Skeletal muscle tissue (tissue), 4 donors: ENCODE data around the gene CAB39. TPM values are rescaled to one million over a fixed set of nuclear protein-coding genes. Genes with fewer than 3 reads are reported as not detected.

Experiments used
- H3K27ac ChIP-seq: one replicate; pipeline ENCODE4 v1.7.0; 2013; ENCODE audit warnings: mild to moderate bottlenecking, low read depth, low read length, inconsistent platforms
- H3K27me3 ChIP-seq, 3 donors: one replicate each; pipeline ENCODE4 v1.7.0; 2013; ENCODE audit warnings: low read length in 3 of 3; ENCODE audit not compliant: control insufficient read depth in 3 of 3, insufficient read depth in 3 of 3
- H3K36me3 ChIP-seq, 3 donors: one replicate each; pipeline ENCODE4 v1.7.0; 2013; ENCODE audit warnings: low read length in 3 of 3; ENCODE audit not compliant: control insufficient read depth in 3 of 3, insufficient read depth in 3 of 3
- H3K4me1 ChIP-seq, 3 donors: one replicate each; pipeline ENCODE4 v1.7.0; 2013; ENCODE audit warnings: low read length in 3 of 3, mild to moderate bottlenecking in 3 of 3; ENCODE audit not compliant: control insufficient read depth in 3 of 3, insufficient read depth in 3 of 3
- H3K4me3 ChIP-seq, 3 donors: one replicate each; pipeline ENCODE4 v1.7.0; 2013; ENCODE audit warnings: low read length in 3 of 3
- H3K9ac ChIP-seq, 3 donors: one replicate each; pipeline ENCODE4 v1.7.0; 2013; ENCODE audit warnings: low read length in 3 of 3, mild to moderate bottlenecking in 3 of 3, moderate library complexity in 2 of 3, low read depth in 1 of 3
- H3K9me3 ChIP-seq, 3 donors: one replicate each; pipeline ENCODE4 v1.7.0; 2013; ENCODE audit warnings: low read length in 3 of 3; ENCODE audit not compliant: control insufficient read depth in 3 of 3
- total RNA-seq: library from RNA; depleted of rRNA; stranded (reverse); fragments of >200 nt; gene quantifications from one replicate; pipeline ENCODE4 v1.2.3, GENCODE V29; 2014
- donor health status: Osteomylitis.

CAB39 gene
- total RNA-seq, 1 donor from 2014 or later = 60.5 TPM

GRCh38 chr2:230862292-230862691 is 149.7 kb downstream of the CAB39 start:
- H3K9ac ChIP-seq = no peak overlapping the region
- no peak overlapping the region for H3K27ac ChIP-seq
- H3K4me3 ChIP-seq = no peak overlapping the region
- H3K27me3 ChIP-seq = peaks cover 18 to 30% (median 27%) of the 10 kb centered on the region in 3 donors
- no peaks in the 10 kb centered on the region for H3K36me3 ChIP-seq
- H3K9me3 ChIP-seq = no peaks in the 10 kb centered on the region
- peaks cover 5 to 9% (median 9%) of the 10 kb centered on the region in 3 donors for H3K4me1 ChIP-seq

- Histone ChIP-seq H3K4me3 (no peak overlapping the region), H3K9me3 (no peaks in the 10 kb centered on the region), H3K4me1 (peaks cover 5 to 9% (median 9%) of the 10 kb centered on the region in 3 donors), H3K36me3 (no peaks in the 10 kb centered on the region), H3K27ac (no peak overlapping the region), H3K9ac (no peak overlapping the region), H3K27me3 (peaks cover 17 to 27% (median 26%) of the 10 kb centered on the region in 3 donors)
Observed at GRCh38 chr2:230863031-230863430, 150.4 kb downstream of the CAB39 start.

- peaks cover 17 to 27% (median 26%) of the 10 kb centered on the region in 3 donors for H3K27me3 ChIP-seq
Observed at GRCh38 chr2:230863442-230864121, 150.9 kb downstream of the CAB39 start.

GRCh38 chr2:230864122-230864604 is 151.5 kb downstream of the CAB39 start:
- H3K4me1 ChIP-seq = peaks cover 5 to 16% (median 15%) of the 10 kb centered on the region in 3 donors
- H3K27ac ChIP-seq = no peak overlapping the region

More at GRCh38 chr2:230863442-230864121, 150.9 kb downstream of the CAB39 start:
- Histone ChIP-seq H3K4me3 (no peak overlapping the region), H3K9ac (no peak overlapping the region), H3K27ac (no peak overlapping the region), H3K36me3 (no peaks in the 10 kb centered on the region), H3K4me1 (peaks cover 5 to 14% (median 11%) of the 10 kb centered on the region in 3 donors), H3K9me3 (no peaks in the 10 kb centered on the region)

GRCh38 chr2:230864605-230865306 is 152.1 kb downstream of the CAB39 start, which contains the start of gene ITM2C:
Gene ITM2C, plus strand, starts transcription at chr2:230864942. Its CDS starts 84 bp downstream, at chr2:230865026.
- Histone ChIP-seq H3K27ac (no peak within 1 kb of the TSS), H3K36me3 (no peaks in the 10 kb centered on the region), H3K4me3 (peak within 1 kb of the TSS; percentile 68 to 75 (median 69)), H3K4me1 (peaks cover 5 to 16% (median 15%) of the 10 kb centered on the region in 3 donors), H3K9me3 (no peaks in the 10 kb centered on the region), H3K9ac (peak within 1 kb of the TSS; percentile 57 to 77 (median 59)), H3K27me3 (peaks cover 17 to 27% (median 26%) of the 10 kb centered on the region in 3 donors)

More at GRCh38 chr2:230864122-230864604, 151.5 kb downstream of the CAB39 start:
- Histone ChIP-seq H3K9ac (peak overlapping the region in 2 of 3 donors; percentile 40), H3K36me3 (no peaks in the 10 kb centered on the region), H3K27me3 (peaks cover 17 to 27% (median 26%) of the 10 kb centered on the region in 3 donors), H3K4me3 (peak overlapping the region; percentile 68 to 75 (median 69)), H3K9me3 (no peaks in the 10 kb centered on the region)

- Histone ChIP-seq H3K27ac (no peak overlapping the region), H3K9ac (peak overlapping the region; percentile 57 to 77 (median 59)), H3K36me3 (no peaks in the 10 kb centered on the region), H3K4me1 (peaks cover 9 to 22% (median 19%) of the 10 kb centered on the region in 3 donors), H3K27me3 (peaks cover 17 to 27% (median 26%) of the 10 kb centered on the region in 3 donors), H3K9me3 (no peaks in the 10 kb centered on the region), H3K4me3 (peak overlapping the region; percentile 59 to 75 (median 69))
Observed at GRCh38 chr2:230865307-230865765, 152.7 kb downstream of the CAB39 start.

GRCh38 chr2:230865766-230866755 is 153.4 kb downstream of the CAB39 start:
- no peaks in the 10 kb centered on the region for H3K36me3 ChIP-seq
- no peaks in the 10 kb centered on the region for H3K9me3 ChIP-seq
- no peak overlapping the region for H3K27ac ChIP-seq
- H3K27me3 ChIP-seq = peaks cover 17 to 26% (median 25%) of the 10 kb centered on the region in 3 donors
- peaks cover 16 to 29% (median 26%) of the 10 kb centered on the region in 3 donors for H3K4me1 ChIP-seq
- peak overlapping the region in 1 of 3 donors; percentile 29 for H3K4me3 ChIP-seq
- H3K9ac ChIP-seq = peak overlapping the region in 1 of 3 donors; percentile 50

- Histone ChIP-seq H3K4me1 (peaks cover 25 to 35% (median 34%) of the 10 kb centered on the region in 3 donors), H3K9me3 (no peaks in the 10 kb centered on the region), H3K4me3 (no peak overlapping the region), H3K9ac (no peak overlapping the region), H3K27ac (no peak overlapping the region), H3K36me3 (no peaks in the 10 kb centered on the region), H3K27me3 (peaks cover 13 to 26% (median 23%) of the 10 kb centered on the region in 3 donors)
Observed at GRCh38 chr2:230866756-230867523, 154.3 kb downstream of the CAB39 start.
